K562 (cell line): ENCODE measurements around the gene MVP. TPM values are rescaled to one million over a fixed set of nuclear protein-coding genes. Genes with fewer than 3 reads are reported as not detected.

Experiments used
- AFF4 ChIP-seq: sonication (generic); formaldehyde crosslinking; IDR thresholded peaks from 2 replicates; pipeline ENCODE4 v1.8.0; 2023; ENCODE audit warnings: mild to moderate bottlenecking, missing genetic modification reagents
- BMI1 ChIP-seq: fragments of 150-350 bp; IDR thresholded peaks from 2 replicates; pipeline ENCODE4 v1.6.1; 2014; ENCODE audit warnings: low read length
- CAMTA2 ChIP-seq: fragments of 250-450 bp; sonication (Bioruptor Pico); conservative IDR thresholded peaks from 2 replicates; pipeline ENCODE4 v1.5.1; 2022
- DLX4 ChIP-seq: fragments of 250-450 bp; sonication (Bioruptor Pico); IDR thresholded peaks from 2 replicates; pipeline ENCODE4 v1.6.1; 2021; ENCODE audit warnings: mild to moderate bottlenecking
- FOXA3 ChIP-seq, 2 experiments: fragments of 450-650 bp in 1 of 2; sonication (generic) in 1 of 2; formaldehyde crosslinking; IDR thresholded peaks in 1 of 2; conservative IDR thresholded peaks in 1 of 2; 2 replicates each; pipeline versions ENCODE4 v1.4.0 to v1.8.0; 2020 to 2022; ENCODE audit warnings: mild to moderate bottlenecking in 2 of 2, missing genetic modification reagents in 1 of 2
- HNRNPLL ChIP-seq: fragments of 200-400 bp; formaldehyde crosslinking; IDR thresholded peaks from 2 replicates; pipeline ENCODE4 v1.6.1; 2017; ENCODE audit warnings: low read length, low read depth, mild to moderate bottlenecking; ENCODE audit not compliant: poor library complexity, severe bottlenecking
- ILF3 ChIP-seq: fragments of 450-650 bp; IDR thresholded peaks from 2 replicates; pipeline ENCODE4 v1.6.1; 2018; ENCODE audit warnings: antibody characterized with exemption, mild to moderate bottlenecking, moderate library complexity, borderline replicate concordance
- IRF2 ChIP-seq: sonication (generic); formaldehyde crosslinking; IDR thresholded peaks from 2 replicates; pipeline ENCODE4 v1.8.1; 2022; ENCODE audit warnings: mild to moderate bottlenecking, missing genetic modification reagents
- MAFK ChIP-seq: IDR thresholded peaks from 2 replicates; pipeline ENCODE4 v1.6.1; 2011; ENCODE audit warnings: low read length, improper control_type of control experiment
- POLR2A ChIP-seq: fragments of 450-650 bp; conservative IDR thresholded peaks from 2 replicates; pipeline ENCODE4 v1.6.1; 2016
- RAD21 ChIP-seq, 2 experiments: fragments of 250-450 bp in 1 of 2; fragments of 450-650 bp in 1 of 2; sonication (Bioruptor Pico) in 1 of 2; formaldehyde crosslinking in 1 of 2; IDR thresholded peaks in 1 of 2; conservative IDR thresholded peaks in 1 of 2; 2 replicates each; pipeline versions ENCODE4 v1.4.0 to v1.8.0; 2020 to 2022; ENCODE audit warnings: mild to moderate bottlenecking in 2 of 2, moderate library complexity in 1 of 2
- RFX1 ChIP-seq: fragments of 450-650 bp; IDR thresholded peaks from 2 replicates; pipeline ENCODE4 v1.6.1; 2016; ENCODE audit warnings: mild to moderate bottlenecking, moderate library complexity
- SAFB ChIP-seq: fragments of 200-400 bp; formaldehyde crosslinking; IDR thresholded peaks from 2 replicates; pipeline ENCODE4 v1.6.1; 2017; ENCODE audit warnings: low read depth, low read length, borderline replicate concordance
- SMC3 ChIP-seq: conservative IDR thresholded peaks from 2 replicates; pipeline ENCODE4 v1.6.1; 2011; ENCODE audit warnings: low read depth, low read length, improper control_type of control experiment; ENCODE audit not compliant: insufficient read depth
- THRA ChIP-seq: fragments of 450-650 bp; IDR thresholded peaks from 2 replicates; pipeline ENCODE4 v1.6.1; 2017; ENCODE audit warnings: mild to moderate bottlenecking, moderate library complexity
- U2AF1 ChIP-seq: fragments of 200-400 bp; formaldehyde crosslinking; optimal IDR thresholded peaks from 2 replicates; pipeline ENCODE3; 2017; ENCODE audit warnings: mild to moderate bottlenecking, low read depth, low read length, moderate library complexity
- USF2 ChIP-seq: sonication (generic); formaldehyde crosslinking; IDR thresholded peaks from 2 replicates; pipeline ENCODE4 v1.5.0; 2020; ENCODE audit warnings: missing genetic modification reagents
- XRCC3 ChIP-seq: fragments of 450-650 bp; IDR thresholded peaks from 2 replicates; pipeline ENCODE4 v1.6.1; 2017; ENCODE audit warnings: mild to moderate bottlenecking, moderate library complexity
- ZBTB7A ChIP-seq: IDR thresholded peaks from 2 replicates; pipeline ENCODE4 v1.6.1; 2011; ENCODE audit warnings: low read depth, mild to moderate bottlenecking, low read length, moderate library complexity, borderline replicate concordance; ENCODE audit not compliant: control insufficient read depth
- ZC3H11A ChIP-seq: IDR thresholded peaks from 2 replicates; pipeline ENCODE4 v1.6.1; 2012; ENCODE audit warnings: low read depth, low read length, improper control_type of control experiment
- ZNF354B ChIP-seq: fragments of 250-450 bp; sonication (Bioruptor Pico); IDR thresholded peaks from 2 replicates; pipeline ENCODE4 v1.4.0; 2020
- ZNF79 ChIP-seq: fragments of 250-450 bp; sonication (Bioruptor Pico); IDR thresholded peaks from 2 replicates; pipeline ENCODE4 v1.4.0; 2020; ENCODE audit warnings: low read depth, mild to moderate bottlenecking, moderate library complexity
- polyA plus RNA-seq, 8 experiments: library from polyadenylated mRNA; depleted of rRNA in 4 of 8; stranded (reverse) in 5 of 8; unstranded in 3 of 8; fragments of >200 nt; fragmentation: Nextera tagmentation in 2 of 8; fragmentation: Illumina TruSeq in 1 of 8; extraction: Ambion mirVana in 2 of 8; extraction: Trizol in 1 of 8; gene quantifications; 2 replicates each; pipeline versions ENCODE4 v1.2.1 to v1.2.3, GENCODE V29; 2011 to 2014; ENCODE audit warnings: inconsistent platforms in 1 of 8, missing spikeins in 1 of 8
- total RNA-seq, 7 experiments: library from RNA; depleted of rRNA in 6 of 7; stranded (reverse); fragments of >200 nt in 6 of 7; fragmentation: Illumina TruSeq in 2 of 7; extraction: Trizol in 2 of 7; gene quantifications; 2 replicates each; pipeline versions ENCODE4 v1.2.1 to v1.2.3, GENCODE V29; 2011 to 2021; ENCODE audit warnings: low replicate concordance in 1 of 7

MVP gene
- total and polyA plus RNA-seq, 9 of the 15 experiments (the other 6 are each of a cell fraction or from before 2014, with no cell fraction given) = 0.39 to 1.9 (median 0.76) TPM; not detected in 2

GRCh38 chr16:29811170-29811895, 8.9 kb upstream of the MVP start (continued):
- TF ChIP-seq HNRNPLL = peak; percentile 38
- TF ChIP-seq CAMTA2 = no peak
- TF ChIP-seq XRCC3 = no peak
- no peak for TF ChIP-seq AFF4 (CRISPR knock-in tag)
- no peak for TF ChIP-seq FOXA3 (CRISPR knock-in tag; conservative IDR thresholded peaks at IDR 0.05 in 1 of 2, IDR thresholded peaks at IDR 0.05 in 1 of 2)
- TF ChIP-seq THRA = no peak
- no peak for TF ChIP-seq ZNF79 (CRISPR knock-in tag)
- no peak for TF ChIP-seq BMI1
- 0 out of 2 replicates have a peak, but pooled peaks have one; percentile 4 for TF ChIP-seq SMC3
- TF ChIP-seq ZC3H11A = no peak
- TF ChIP-seq SAFB = peak; percentile 79
- no peak for TF ChIP-seq DLX4 (CRISPR knock-in tag)
- TF ChIP-seq ZNF354B (CRISPR knock-in tag) = no peak
- peak; percentile 27; the same call in 1 of the 2 replicates for TF ChIP-seq ILF3
- no peak for TF ChIP-seq IRF2 (CRISPR knock-in tag)
- no peak for TF ChIP-seq MAFK
- no peak for TF ChIP-seq RFX1
- TF ChIP-seq POLR2A = peak; percentile 76
- peak; percentile 53; the same call in 1 of the 2 replicates for TF ChIP-seq ZBTB7A
- no peak for TF ChIP-seq RAD21 (CRISPR knock-in tag; conservative IDR thresholded peaks at IDR 0.05 in 1 of 2, IDR thresholded peaks at IDR 0.05 in 1 of 2)
- TF ChIP-seq USF2 (CRISPR knock-in tag) = no peak
- TF ChIP-seq U2AF1 = no peak
